Esophagus (tissue), 2 donors: ENCODE measurements around the gene C12orf50. TPM values are rescaled to one million over a fixed set of nuclear protein-coding genes. Genes with fewer than 3 reads are reported as not detected.
"Not testable (repeated sequence)": the region's sequence is repeated elsewhere in the genome, so short reads cannot be mapped to it uniquely, and the experiment has no call there.

Source experiments
- H3K27ac ChIP-seq, 2 donors: one replicate each; pipeline ENCODE4 v1.5.1; 2013; ENCODE audit warnings: low read depth in 2 of 2, mild to moderate bottlenecking in 2 of 2, inconsistent platforms in 1 of 2, low read length in 1 of 2, moderate library complexity in 1 of 2
- H3K27me3 ChIP-seq, 2 donors: one replicate each; pipeline ENCODE4 v1.6.1; 2013; ENCODE audit warnings: low read length in 2 of 2, control low read depth in 1 of 2, mild to moderate bottlenecking in 1 of 2; ENCODE audit not compliant: insufficient read depth in 2 of 2, control insufficient read depth in 1 of 2
- H3K36me3 ChIP-seq, 2 donors: one replicate each; pipeline ENCODE4 v1.6.1; 2013; ENCODE audit warnings: low read length in 1 of 2; ENCODE audit not compliant: control insufficient read depth in 2 of 2, insufficient read depth in 2 of 2
- H3K4me1 ChIP-seq, 2 donors: one replicate each; pipeline ENCODE4 v1.6.1; 2013; ENCODE audit warnings: low read length in 1 of 2; ENCODE audit not compliant: control insufficient read depth in 2 of 2, insufficient read depth in 2 of 2
- H3K4me3 ChIP-seq, 2 donors: one replicate each; pipeline ENCODE4 v1.5.1; 2013; ENCODE audit warnings: low read length in 2 of 2, mild to moderate bottlenecking in 2 of 2, low read depth in 1 of 2, moderate library complexity in 1 of 2
- H3K9me3 ChIP-seq, 2 donors: one replicate each; pipeline ENCODE4 v1.6.1; 2013; ENCODE audit warnings: mild to moderate bottlenecking in 2 of 2, low read depth in 1 of 2, low read length in 1 of 2, moderate library complexity in 1 of 2; ENCODE audit not compliant: control insufficient read depth in 2 of 2, insufficient read depth in 1 of 2
- WGBS, 2 donors: extraction: QIAGEN DNeasy Blood & Tissue Kit; methylation state at CpG; one replicate each; pipeline ENCODE4 v1.1.7; 2013; 5-methylcytosine and 5-hydroxymethylcytosine counted together
- polyA plus RNA-seq, 2 donors: library from polyadenylated mRNA; stranded (reverse); fragments of 200-250 nt; gene quantifications; one replicate each; pipeline ENCODE4 v1.2.3, GENCODE V29; 2013
- donor health status: healthy with polysubstance abuse.
- donor health status: Bipolar disorder and iron deficiency.

Gene C12orf50
- polyA plus RNA-seq, 2 donors = not detected

GRCh38 chr12:87954028-87954427 is 75.2 kb downstream of the C12orf50 start:
- not testable (repeated sequence) for H3K4me3 ChIP-seq
- WGBS, 2 donors = 91 to 95% methylated on average over 7 of the region's 7 CpGs

GRCh38 chr12:87953256-87953860 is 75.8 kb downstream of the C12orf50 start:
- 3 to 5% methylated on average over 3 of the region's 3 CpGs for WGBS, 2 donors
- Histone ChIP-seq H3K36me3 (no peaks in the 10 kb centered on the region), H3K27ac (no peak overlapping the region), H3K4me1 (no peaks in the 10 kb centered on the region), H3K4me3 (no peak overlapping the region), H3K9me3 (no peaks in the 10 kb centered on the region), H3K27me3 (no peaks in the 10 kb centered on the region)

More at GRCh38 chr12:87954028-87954427, 75.2 kb downstream of the C12orf50 start:
- not testable (repeated sequence) for H3K4me1 ChIP-seq, H3K9me3 ChIP-seq, H3K27me3 ChIP-seq, H3K36me3 ChIP-seq, H3K27ac ChIP-seq

- 49 to 58% methylated on average over 5 of the region's 5 CpGs for WGBS, 2 donors
- Histone ChIP-seq H3K4me3 (no peak overlapping the region), H3K9me3 (no peaks in the 10 kb centered on the region), H3K27ac (no peak overlapping the region), H3K27me3 (no peaks in the 10 kb centered on the region), H3K36me3 (no peaks in the 10 kb centered on the region), H3K4me1 (no peaks in the 10 kb centered on the region)
Measured at GRCh38 chr12:87952850-87953249, 76.4 kb downstream of the C12orf50 start.

- no peaks in the 10 kb centered on the region for H3K27me3 ChIP-seq
- 67 to 82% methylated on average over 2 of the region's 2 CpGs for WGBS, 2 donors
- H3K4me3 ChIP-seq = no peak overlapping the region
- H3K27ac ChIP-seq = no peak overlapping the region
- no peaks in the 10 kb centered on the region for H3K36me3 ChIP-seq
- H3K4me1 ChIP-seq = no peaks in the 10 kb centered on the region
- no peaks in the 10 kb centered on the region for H3K9me3 ChIP-seq
Measured at GRCh38 chr12:87952223-87952622, 77.0 kb downstream of the C12orf50 start.

GRCh38 chr12:87943762-87944161 is 85.4 kb downstream of the C12orf50 start:
- H3K9me3 ChIP-seq = no peaks in the 10 kb centered on the region
- 59 to 66% methylated on average over 3 of the region's 3 CpGs for WGBS, 2 donors
- no peak overlapping the region for H3K27ac ChIP-seq
- no peaks in the 10 kb centered on the region for H3K27me3 ChIP-seq
- no peak overlapping the region for H3K4me3 ChIP-seq
- no peaks in the 10 kb centered on the region for H3K36me3 ChIP-seq
- no peaks in the 10 kb centered on the region for H3K4me1 ChIP-seq

- Histone ChIP-seq H3K36me3 (no peaks in the 10 kb centered on the region), H3K27me3 (no peaks in the 10 kb centered on the region)
- WGBS, 2 donors = 24 to 32% methylated on average over 1 of the region's 1 CpG
Measured at GRCh38 chr12:87943023-87943422, 86.2 kb downstream of the C12orf50 start.

GRCh38 chr12:87939182-87939581 is 90.0 kb downstream of the C12orf50 start:
- H3K9me3 ChIP-seq = no peaks in the 10 kb centered on the region
- no peak overlapping the region for H3K4me3 ChIP-seq
- H3K27ac ChIP-seq = no peak overlapping the region
- H3K4me1 ChIP-seq = no peaks in the 10 kb centered on the region
- H3K27me3 ChIP-seq = no peaks in the 10 kb centered on the region
- H3K36me3 ChIP-seq = no peaks in the 10 kb centered on the region

More at GRCh38 chr12:87943023-87943422, 86.2 kb downstream of the C12orf50 start:
- Histone ChIP-seq H3K4me3 (no peak overlapping the region), H3K4me1 (no peaks in the 10 kb centered on the region), H3K9me3 (no peaks in the 10 kb centered on the region), H3K27ac (no peak overlapping the region)

- H3K9me3 ChIP-seq = no peaks in the 10 kb centered on the region
- no peaks in the 10 kb centered on the region for H3K4me1 ChIP-seq
- no peaks in the 10 kb centered on the region for H3K36me3 ChIP-seq
- no peak overlapping the region for H3K27ac ChIP-seq
- no peak overlapping the region for H3K4me3 ChIP-seq
- no peaks in the 10 kb centered on the region for H3K27me3 ChIP-seq
Measured at GRCh38 chr12:87935216-87935615, 94.0 kb downstream of the C12orf50 start.

GRCh38 chr12:87933991-87934390 is 95.2 kb downstream of the C12orf50 start:
- H3K27ac ChIP-seq = no peak overlapping the region
- H3K4me3 ChIP-seq = no peak overlapping the region
- no peaks in the 10 kb centered on the region for H3K9me3 ChIP-seq
- no peaks in the 10 kb centered on the region for H3K27me3 ChIP-seq
- H3K4me1 ChIP-seq = no peaks in the 10 kb centered on the region
- no peaks in the 10 kb centered on the region for H3K36me3 ChIP-seq

GRCh38 chr12:87931812-87932211 is 97.4 kb downstream of the C12orf50 start:
- no peaks in the 10 kb centered on the region for H3K4me1 ChIP-seq
- H3K9me3 ChIP-seq = no peaks in the 10 kb centered on the region
- H3K27me3 ChIP-seq = no peaks in the 10 kb centered on the region
- no peak overlapping the region for H3K27ac ChIP-seq
- H3K4me3 ChIP-seq = no peak overlapping the region
- no peaks in the 10 kb centered on the region for H3K36me3 ChIP-seq
- WGBS, 2 donors = 56 to 60% methylated on average over 3 of the region's 3 CpGs
